Thyroid gland (tissue), 4 donors: Measurements from ENCODE around the gene DLG2.

Experiments
- POLR2A ChIP-seq, 2 donors: fragments of 450-650 bp; IDR thresholded peaks; one replicate each; pipeline ENCODE4 v1.6.1; 2017; ENCODE audit warnings: antibody characterized with exemption in 2 of 2, mild to moderate bottlenecking in 2 of 2, moderate library complexity in 1 of 2
- TF ChIP-seq, protein P1 (sequence below), 6 experiments: fragments of 200-600 bp in 3 of 6; fragments of 450-650 bp in 3 of 6; sonication (generic) in 3 of 6; IDR thresholded peaks; one replicate each; pipeline ENCODE4 v1.5.1; 2016 to 2019; ENCODE audit warnings: antibody characterized with exemption in 6 of 6, mild to moderate bottlenecking in 2 of 6, inconsistent platforms in 1 of 6, moderate library complexity in 1 of 6

GRCh38 chr11:83713708-83714107 is 1913.4 kb downstream of the DLG2 start:
- TF ChIP-seq POLR2A (IDR thresholded peaks at IDR 0.05), result no peak
- TF ChIP-seq, protein P1, sequence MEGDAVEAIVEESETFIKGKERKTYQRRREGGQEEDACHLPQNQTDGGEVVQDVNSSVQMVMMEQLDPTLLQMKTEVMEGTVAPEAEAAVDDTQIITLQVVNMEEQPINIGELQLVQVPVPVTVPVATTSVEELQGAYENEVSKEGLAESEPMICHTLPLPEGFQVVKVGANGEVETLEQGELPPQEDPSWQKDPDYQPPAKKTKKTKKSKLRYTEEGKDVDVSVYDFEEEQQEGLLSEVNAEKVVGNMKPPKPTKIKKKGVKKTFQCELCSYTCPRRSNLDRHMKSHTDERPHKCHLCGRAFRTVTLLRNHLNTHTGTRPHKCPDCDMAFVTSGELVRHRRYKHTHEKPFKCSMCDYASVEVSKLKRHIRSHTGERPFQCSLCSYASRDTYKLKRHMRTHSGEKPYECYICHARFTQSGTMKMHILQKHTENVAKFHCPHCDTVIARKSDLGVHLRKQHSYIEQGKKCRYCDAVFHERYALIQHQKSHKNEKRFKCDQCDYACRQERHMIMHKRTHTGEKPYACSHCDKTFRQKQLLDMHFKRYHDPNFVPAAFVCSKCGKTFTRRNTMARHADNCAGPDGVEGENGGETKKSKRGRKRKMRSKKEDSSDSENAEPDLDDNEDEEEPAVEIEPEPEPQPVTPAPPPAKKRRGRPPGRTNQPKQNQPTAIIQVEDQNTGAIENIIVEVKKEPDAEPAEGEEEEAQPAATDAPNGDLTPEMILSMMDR (IDR thresholded peaks at IDR 0.05), result no peak
